GM21528 (cell line): ENCODE measurements around the gene CAMK2B.

Experiments
- ATAC-seq: cut with Tn5 transposase; IDR thresholded peaks from one replicate; pipeline ENCODE4 v1.9.1; 2021; ENCODE audit warnings: mild to moderate bottlenecking, moderate library complexity; ENCODE audit not compliant: unreplicated experiment, low FRiP score

The CAMK2B gene

DNA sequence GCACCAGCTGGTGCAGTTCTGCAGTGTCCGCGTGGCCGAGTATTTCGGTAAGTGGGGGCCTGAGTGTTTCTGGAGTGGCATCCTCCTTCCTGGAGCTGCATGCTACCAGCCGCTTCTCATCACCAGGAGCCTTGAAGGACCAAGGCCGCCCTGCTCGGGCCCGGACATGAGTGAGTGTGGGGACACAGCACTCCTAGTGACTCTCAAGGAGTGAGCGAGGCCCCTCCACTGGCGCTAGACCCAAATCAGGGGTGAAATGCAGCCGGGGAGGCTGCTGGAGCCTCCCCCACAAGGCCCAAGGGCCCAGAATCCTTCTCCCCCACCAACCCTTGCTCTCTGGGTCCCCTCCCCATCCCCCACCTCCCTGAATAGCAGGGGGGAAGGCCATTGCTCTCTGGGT is 48.0 kb downstream of the CAMK2B start:
- no peak for ATAC-seq

DNA sequence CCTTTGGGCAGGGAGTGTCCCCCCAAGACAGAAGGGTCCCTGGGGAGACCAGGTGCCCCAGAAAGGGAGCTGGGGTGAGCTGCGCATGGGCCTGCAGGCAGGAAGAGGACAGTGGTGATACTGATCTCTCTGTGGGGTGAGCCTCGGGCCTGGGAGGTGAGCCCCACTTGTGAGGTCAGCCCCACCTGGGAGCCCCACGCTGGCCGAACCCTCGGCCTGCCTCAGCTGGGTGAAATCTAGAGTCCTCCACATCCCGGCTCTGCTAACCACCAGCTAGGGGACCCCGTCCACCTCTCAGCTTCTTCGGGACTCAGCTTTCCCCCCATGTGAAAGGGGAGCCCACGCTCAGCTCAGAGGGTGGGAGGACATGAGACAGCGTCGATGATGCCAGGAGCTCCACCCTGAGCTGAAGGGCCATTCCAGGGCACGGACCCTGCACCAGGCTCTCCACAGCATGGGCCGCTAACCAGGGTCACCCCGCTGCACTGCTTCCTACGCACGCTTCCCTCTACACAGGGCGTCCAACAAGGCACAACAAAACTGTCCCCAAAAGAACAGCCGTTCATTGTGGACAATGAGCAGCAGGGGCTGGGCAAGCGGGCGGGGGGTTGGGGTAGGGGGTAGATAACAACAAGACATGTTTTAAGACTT is 48.7 kb downstream of the CAMK2B start:
- ATAC-seq = no peak

DNA sequence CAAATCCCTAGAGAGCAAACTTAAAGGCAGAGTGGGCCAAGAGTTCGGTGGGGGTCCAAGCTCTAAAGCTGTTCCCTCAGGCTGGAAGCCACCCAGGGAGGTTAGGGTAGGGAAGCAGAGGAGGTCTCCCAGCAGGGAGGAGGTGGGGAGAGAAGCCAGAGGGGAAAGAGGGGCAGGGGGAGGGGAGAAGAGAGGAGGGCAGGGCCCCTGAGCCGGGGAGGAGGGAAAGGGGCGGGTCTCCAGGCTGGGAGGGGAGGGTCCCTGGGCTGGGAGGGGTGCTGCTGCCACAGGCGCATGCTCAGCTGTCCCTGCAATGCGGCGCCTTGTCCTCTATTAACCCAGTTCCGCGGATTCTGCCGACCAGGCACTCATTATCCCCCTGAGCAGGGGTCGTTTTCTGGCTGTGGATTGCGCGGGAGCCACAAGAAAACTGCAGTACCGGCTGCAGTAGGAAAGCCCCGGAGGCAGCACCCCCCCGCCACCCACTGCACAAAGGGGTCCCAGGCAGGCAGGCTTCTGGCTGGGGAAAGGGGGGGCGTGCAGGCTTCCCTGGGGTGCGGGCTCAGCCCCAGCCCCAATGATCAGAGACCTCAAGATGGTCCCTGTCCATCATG is 49.3 kb downstream of the CAMK2B start:
- ATAC-seq = no peak

DNA sequence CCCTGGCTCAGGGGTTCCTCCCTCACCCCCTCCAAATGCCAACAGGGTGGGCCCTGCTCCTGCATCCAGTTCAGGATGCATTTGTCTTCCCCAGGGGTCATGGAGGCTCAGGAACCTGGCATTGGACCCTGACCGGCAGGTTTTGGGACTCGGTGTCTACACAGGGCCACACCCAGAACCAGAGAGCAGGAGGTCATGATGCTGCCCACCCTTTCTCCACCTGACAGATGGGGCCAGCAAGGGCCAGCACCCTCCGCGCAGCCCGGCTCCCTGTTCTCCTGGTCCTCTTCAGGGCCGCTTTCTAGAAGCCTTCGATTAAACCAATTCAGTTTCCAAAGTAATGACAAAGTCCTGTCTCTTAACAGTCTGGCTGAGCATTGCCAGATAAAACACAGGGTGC is 50.2 kb downstream of the CAMK2B start:
- no peak for ATAC-seq

DNA sequence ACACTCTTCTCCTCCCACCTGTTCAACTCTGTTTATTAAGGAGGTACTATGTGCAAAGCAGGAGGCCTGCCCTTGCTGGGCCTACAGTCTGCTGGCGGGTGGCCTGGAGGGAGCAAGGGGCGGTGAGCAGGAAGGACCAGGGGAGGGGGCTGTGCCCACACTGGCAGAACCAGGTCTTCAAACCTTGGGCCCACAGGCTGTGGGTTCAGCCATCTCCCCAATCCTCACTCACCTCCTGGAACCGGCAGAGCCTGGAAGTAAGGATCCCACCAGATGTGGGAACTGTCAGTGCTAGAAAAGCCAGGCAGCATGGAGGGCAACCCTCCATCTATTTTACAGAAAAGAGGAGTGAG is 50.8 kb downstream of the CAMK2B start:
- no peak for ATAC-seq

DNA sequence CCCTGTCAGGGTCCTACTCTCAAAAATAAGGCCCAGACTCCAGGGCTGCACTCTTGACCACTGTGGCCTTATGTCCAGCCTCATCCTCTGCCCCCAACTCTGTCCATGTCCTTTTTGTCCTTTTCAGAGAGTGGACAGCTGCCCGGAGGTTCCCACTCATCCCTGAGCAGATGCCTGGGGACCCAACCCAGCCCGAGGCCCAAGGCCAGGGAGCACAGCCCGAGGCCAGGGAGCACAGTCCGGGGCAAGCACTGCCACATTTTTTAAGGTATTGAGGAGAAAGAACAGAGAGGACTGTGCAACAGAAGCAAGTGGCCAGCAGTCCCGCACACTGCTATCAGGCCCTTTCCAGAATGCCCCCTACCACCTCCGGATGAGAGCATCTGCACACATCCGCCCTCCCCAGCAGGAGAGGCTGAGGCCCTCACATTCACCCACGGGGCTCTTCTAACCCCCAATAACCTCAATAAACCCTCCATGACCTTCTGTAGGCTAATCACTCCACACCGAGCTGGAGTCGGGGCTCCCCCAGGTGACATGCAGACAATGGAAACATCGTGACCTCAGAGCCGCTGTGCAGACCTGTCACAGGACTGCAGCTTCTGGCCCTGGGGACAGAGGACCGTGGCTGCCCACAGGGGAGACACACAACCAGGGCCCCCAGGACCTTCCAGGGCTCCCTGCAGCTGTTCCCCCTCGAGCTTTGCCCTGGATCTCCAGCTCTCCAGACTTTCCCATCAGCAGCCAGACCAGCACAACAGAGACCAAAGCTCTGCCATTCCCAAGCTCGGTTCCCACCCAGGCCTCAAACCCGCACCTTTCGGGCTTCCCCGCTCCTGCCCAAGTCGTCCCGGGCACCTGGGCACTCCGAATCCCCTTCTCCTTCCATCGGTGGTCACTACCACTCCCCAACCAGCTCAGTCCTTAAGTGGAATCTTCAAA is 51.4 kb downstream of the CAMK2B start:
- no peak for ATAC-seq

DNA sequence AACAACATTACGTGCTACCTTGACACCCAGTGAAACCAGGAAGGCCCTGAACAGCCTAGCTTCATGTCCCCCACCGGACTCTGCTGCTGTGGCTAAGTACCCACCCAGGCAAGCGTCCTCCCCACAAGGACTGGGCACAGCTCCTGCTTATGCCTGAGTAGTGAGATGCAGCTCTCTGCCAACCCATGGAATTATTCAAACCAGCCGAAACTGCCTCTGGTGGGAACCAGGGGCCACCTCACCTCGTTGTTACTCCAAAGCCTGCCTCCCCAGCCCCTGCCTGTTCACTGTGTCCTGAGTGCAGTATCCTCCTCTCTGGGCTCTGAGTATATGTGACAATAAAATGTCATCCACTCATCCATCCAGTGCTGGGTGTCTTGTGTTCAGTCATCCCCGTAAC is 52.4 kb downstream of the CAMK2B start:
- no peak for ATAC-seq

DNA sequence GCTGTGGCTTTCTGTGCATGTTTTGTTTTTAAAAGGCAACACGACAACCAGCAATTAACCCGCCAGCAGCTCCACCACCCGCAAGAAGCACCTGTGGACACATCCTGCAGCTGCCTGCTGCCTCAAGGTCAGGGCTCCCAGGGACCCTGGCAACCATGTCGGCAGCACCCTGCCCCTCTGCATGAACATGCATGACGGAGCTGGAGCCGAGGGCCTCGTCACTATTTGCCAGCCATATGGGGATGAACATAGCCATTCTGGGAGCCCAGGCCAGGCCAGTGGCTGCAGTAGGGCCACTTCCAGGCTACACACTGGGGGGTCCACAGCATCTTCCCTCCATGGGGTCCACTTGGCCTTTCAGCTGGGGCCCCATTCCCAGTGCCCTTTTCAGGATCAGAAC is 52.9 kb downstream of the CAMK2B start:
- no peak for ATAC-seq

DNA sequence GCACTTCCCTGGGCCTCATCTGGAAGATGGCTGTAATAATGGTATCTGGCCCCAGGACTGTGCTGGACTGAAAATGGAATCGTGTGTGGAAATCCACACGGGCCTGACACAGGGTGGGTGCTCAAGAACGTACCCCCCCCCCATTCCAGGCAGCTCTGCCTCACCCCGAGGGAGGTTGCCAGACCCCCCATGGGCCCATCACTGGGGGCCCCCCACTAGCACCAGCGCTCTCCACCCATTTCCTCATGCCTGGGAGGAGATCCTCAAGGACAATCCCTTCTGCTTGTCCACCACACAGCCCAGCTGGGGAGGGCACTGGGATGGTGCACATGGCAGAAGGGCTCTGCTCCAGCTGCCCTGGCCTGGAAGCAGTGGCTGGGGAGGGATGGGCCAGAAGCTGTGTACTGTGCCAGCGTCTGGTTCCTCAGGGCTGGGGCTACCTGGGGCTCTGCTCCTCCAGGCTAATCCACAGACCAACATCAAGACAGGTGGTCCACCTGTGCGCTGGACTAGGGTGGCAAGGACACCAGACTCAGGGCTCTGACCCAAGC is 55.4 kb downstream of the CAMK2B start:
- ATAC-seq = no peak

DNA sequence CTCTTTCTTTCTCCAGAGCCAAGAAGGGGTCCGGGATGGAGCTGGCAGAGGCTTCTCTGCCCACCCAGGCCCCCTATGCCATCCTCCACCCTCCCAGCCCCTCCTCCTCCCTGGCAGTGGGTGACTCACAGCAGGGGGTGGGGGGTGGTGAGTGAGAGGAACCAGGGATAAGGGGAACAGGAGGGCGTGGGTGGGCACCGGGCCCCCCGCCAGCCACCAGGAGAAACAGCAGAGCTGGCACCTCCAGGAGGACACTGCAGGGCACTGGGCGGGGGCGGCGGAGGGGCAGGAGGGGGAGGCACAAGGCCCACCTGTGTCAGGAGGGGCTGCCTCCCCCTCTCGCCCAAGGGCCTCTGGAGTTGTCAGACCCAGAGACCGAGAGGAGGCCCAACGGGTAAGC is 56.0 kb downstream of the CAMK2B start:
- no peak for ATAC-seq

DNA sequence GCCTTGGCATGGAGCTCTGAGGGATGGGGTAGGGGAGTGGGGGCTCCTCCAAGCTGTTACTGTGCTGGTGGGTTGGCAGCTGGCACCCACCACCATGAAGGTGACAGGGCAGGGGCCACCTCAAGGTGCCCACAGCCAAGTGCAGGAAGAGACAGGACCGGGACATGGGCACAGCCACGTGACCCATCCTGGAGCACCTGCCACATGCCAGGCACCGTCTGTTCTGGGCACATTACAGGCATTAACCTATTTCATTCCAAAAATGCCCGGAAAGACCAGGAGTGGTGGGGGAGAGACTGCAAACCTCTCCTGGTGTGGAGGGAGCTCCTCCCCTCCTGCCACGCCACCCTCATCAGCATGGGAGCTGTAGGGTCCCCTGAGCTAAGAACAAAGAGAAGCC is 56.7 kb downstream of the CAMK2B start:
- no peak for ATAC-seq

DNA sequence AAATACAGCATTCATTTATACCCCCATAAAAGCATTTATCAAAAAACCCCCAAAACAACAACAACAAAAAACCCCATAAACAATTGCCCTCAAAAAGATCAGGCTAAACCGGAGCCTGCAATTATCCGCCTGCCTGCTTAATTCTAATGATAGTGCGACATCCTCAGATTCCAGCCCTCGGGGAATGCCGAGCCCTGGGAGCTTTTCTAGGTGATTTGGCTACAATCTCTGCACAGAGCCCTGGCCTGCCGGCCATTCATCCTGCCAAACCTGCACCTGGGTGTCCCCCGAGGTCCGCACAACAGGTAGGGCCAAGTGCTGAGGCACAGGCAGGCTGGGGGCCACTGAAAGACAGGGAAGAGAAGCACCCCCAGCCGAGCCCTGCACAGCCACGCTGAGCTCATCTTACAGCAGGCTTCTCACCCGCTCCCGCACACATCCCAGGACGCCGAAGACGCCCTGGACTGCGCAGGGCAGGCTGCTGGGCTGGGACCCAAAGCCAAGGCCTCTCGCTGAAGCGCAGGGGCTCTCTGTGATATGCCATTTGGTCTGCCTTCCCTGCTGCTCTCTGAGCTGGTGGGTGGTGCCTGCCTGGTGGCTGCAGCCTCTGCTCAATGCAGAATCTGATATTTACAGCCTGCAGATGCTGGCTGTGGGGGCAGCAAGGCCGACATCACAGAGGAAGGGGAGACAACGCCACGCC is 57.5 kb downstream of the CAMK2B start:
- ATAC-seq = no peak

DNA sequence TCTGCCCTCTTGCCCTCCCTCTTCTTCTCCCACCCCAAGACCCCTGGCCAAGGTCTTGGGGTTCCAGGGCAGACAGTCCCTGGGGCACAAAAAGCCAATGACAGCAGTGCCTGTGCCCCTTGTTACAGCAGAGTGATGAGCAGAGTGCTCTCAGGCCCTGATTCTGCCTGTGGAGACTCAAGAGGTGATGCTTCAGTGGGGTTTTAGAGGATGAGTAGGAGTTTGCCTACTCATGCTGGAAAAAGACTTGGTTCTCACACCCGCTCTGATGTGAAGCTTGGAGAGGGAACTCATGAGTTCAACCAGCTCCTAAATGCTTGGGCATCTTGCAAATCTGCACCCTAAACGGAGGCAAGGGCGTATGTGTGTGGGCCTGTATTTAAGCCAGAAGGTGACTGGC is 58.2 kb downstream of the CAMK2B start:
- ATAC-seq = no peak

DNA sequence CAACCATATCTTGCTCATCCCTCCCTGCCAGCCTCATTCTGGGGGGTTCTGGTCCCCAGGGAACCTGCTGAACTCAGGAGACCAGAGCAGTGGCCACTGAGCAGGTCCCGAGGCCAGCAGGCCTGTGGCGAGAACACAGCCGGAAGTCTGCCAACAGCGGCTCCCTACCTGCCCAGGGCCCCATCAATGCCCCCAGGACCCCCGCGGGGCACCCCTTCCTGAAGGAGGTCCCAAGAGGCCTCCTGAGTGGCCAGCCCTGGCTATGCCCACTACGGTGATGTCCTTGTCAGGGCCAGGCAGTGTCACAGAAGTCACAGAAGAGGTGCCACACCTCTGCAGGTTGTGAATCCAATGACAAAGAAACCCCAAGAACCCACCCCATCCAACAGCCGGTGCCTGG is 58.9 kb downstream of the CAMK2B start:
- ATAC-seq = no peak

DNA sequence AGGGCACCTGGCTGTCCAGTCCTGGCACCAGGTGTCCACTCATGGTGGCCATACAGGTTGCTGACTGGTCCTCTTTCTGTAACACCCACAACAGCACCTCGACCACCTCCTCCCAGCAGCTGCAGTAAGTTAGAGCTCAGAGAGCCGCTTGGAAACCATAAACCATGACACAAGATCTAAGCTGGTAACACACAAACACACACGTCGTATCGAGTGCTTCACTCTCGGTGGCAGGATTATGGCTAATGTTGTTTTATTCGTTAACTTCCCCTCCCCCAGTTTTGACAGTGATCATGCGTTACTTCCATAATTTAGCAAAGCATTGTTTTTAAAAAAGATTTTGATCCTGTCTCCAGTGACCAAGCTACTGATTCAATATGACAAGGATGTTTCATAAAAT is 59.7 kb downstream of the CAMK2B start:
- no peak for ATAC-seq

DNA sequence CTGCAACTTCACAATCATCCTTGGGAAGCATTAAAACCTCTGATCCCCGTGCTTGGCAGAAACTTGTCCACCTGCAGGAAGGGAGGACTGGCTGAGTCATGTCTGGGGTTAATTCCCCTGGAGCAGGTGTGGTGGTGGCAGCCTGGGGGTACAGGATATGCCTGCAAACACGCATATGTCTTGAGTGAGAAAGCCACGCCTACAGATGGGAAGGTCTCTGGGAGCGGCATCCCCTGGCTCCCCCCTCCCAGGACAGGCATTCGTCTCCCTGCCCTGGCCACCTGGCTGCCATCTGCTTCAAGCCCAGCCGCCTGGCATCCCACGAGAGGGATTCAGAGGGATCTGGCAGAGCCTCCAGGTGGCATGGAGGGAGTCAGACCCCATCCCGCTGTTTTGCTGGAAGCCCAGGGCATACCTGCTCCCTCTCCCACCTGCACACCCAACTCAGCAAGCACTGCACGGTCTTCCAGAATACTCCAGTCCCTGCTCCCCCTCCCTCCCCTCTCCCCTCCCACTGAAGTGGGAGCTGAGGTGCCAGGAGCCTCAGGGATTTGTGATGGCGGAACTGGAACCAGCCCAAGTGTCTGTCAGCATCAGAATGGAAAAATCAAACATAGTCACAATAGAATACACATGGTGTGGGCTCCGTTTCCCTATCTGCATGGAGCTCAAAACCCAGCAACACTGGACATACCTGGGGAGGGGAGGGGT is 61.0 kb downstream of the CAMK2B start:
- ATAC-seq = no peak

DNA sequence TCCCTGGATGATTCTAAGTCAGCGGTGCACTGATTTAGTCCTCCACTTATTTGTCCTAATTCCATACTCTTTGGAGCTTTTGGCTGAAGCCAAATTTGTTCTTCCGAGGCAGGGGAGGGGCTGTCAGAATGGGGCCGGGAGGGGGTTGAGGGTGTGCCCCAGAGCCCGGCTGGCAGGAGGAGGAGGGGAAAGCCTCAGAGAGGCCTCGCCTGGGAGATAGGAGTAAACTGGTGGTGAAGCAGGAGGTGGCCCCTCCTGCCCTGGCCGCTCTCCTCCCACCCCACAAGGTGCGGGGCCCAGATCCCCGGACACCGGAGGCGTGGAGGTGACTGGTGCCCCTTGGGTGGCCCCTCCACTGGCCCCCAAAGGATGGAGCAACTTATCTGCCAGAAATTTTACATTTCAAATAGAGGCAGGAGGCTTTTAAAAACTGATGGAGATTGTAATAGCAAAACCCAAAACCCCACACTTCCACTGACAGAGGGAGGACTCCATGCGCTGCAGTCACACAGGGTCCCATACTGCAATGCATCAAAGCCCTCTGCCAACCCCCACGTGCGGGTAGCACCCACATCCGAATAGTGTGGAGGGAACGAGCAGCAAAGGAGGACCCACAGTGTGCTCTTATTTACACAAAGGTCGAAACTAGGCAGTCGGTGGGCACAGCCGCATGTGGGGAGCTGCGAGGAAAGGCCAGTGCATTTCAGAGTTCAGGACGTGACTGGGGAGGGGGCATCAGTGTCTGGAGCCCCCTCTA is 61.9 kb downstream of the CAMK2B start:
- no peak for ATAC-seq

DNA sequence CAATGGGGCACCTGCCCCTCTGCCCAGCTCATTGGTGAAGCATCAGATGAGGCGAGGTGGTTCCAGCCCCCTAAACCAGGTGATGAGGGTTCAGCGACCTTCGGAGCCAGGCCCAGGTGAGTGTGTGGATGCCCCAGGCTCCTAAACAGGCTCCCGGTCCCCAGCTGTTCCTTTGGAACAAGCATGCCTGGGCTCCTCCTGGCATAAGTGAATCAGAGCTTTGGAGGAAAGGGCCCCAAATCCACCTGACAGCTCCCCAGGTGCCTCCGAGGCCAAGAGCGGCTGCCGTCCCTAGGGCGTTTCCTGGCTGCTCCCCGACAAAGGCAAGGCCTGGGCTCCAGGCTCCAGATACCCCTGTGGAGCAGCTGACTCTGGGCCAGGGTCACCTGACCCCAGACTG is 63.4 kb downstream of the CAMK2B start:
- ATAC-seq = no peak

DNA sequence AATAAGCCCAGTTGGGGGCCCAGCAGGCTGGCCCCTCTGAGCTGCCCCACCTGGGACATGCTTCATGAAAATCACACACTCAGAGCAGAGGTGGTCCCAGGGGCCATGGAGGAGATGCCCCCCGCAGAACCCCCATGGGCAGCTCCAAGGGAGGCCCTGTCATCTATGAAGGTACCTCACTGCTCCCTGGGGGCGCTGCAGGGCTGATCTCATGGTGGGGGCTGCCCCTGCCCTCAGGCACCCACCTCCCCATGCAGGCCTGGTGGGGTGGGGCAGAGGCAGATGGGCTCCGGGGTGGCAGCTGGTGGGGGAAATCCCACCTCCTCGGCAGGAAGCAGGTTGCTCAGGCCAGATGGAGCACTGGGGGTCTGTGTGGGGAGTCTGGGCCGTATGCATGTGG is 64.2 kb downstream of the CAMK2B start:
- no peak for ATAC-seq
